Neural crest cell (in vitro differentiated cells): ENCODE data around the gene TMEM181. TPM values are rescaled to one million over a fixed set of nuclear protein-coding genes. Genes with fewer than 3 reads are reported as not detected.

Experiments used
- DNase-seq: peaks from one replicate; pipeline ENCODE4 v3.0.0; 2021; ENCODE audit warnings: low read depth, mixed read lengths, low spot score
- H3K27ac Mint-ChIP-seq: one replicate; pipeline ENCODE4 v1.8.0; 2021; ENCODE audit warnings: mild to moderate bottlenecking, mixed read lengths; ENCODE audit not compliant: unreplicated experiment
- H3K27me3 Mint-ChIP-seq: 2 replicates; pipeline ENCODE4 v1.8.0; 2021; ENCODE audit warnings: low read depth, mild to moderate bottlenecking, mixed read lengths
- H3K36me3 Mint-ChIP-seq: 2 replicates; pipeline ENCODE4 v1.8.0; 2021; ENCODE audit warnings: low read depth, mild to moderate bottlenecking, mixed read lengths
- H3K4me1 Mint-ChIP-seq: 2 replicates; pipeline ENCODE4 v1.8.0; 2021; ENCODE audit warnings: mixed read lengths
- H3K4me3 Mint-ChIP-seq: one replicate; pipeline ENCODE4 v1.8.0; 2021; ENCODE audit warnings: mild to moderate bottlenecking, mixed read lengths
- H3K9me3 Mint-ChIP-seq: 2 replicates; pipeline ENCODE4 v1.8.0; 2021; ENCODE audit warnings: mixed read lengths
- total RNA-seq: library from RNA; stranded (reverse); gene quantifications from 2 replicates; pipeline ENCODE4 v1.2.1, GENCODE V29; 2021
- TF ChIP-seq, protein P1 (sequence below): fragments of 200-600 bp; sonication (generic); conservative IDR thresholded peaks from 2 replicates; pipeline ENCODE4 v1.5.0; 2021; ENCODE audit warnings: antibody characterized with exemption, mild to moderate bottlenecking

TMEM181 gene
- total RNA-seq, 1 donor from 2014 or later: 23.9 TPM

DNA sequence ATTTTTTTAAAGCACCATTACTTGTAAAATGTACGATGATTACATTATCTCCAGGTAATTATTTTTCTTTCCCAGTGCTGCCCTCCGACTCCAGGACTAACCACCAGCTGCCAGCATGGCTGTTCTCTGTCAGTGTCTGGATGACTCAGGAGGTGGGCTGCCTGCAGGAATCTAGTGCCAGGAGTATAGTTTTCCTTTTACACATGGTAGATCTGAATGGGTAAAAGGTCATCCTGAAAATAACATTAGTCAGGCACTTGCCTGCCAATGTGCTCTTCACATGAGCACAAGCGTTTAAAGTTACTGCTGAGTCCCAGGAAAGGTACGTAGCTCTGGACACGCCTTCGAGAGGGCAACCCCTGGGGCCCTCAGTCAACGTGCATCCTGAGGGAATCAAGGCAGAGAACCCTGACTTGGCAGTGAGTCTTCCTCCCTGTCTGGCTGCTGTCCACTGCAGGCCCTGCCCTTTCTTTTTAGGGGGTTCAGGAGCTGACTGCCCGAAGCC, 82.3 kb downstream of the TMEM181 start:
- H3K4me3 Mint-ChIP-seq: peak overlapping the region; percentile 35
- H3K27me3 Mint-ChIP-seq: peaks cover 15% of the 10 kb centered on the region
- H3K27ac Mint-ChIP-seq: no peak overlapping the region
- H3K4me1 Mint-ChIP-seq: peaks cover 48% of the 10 kb centered on the region
- no peak for DNase-seq
- TF ChIP-seq, protein P1, sequence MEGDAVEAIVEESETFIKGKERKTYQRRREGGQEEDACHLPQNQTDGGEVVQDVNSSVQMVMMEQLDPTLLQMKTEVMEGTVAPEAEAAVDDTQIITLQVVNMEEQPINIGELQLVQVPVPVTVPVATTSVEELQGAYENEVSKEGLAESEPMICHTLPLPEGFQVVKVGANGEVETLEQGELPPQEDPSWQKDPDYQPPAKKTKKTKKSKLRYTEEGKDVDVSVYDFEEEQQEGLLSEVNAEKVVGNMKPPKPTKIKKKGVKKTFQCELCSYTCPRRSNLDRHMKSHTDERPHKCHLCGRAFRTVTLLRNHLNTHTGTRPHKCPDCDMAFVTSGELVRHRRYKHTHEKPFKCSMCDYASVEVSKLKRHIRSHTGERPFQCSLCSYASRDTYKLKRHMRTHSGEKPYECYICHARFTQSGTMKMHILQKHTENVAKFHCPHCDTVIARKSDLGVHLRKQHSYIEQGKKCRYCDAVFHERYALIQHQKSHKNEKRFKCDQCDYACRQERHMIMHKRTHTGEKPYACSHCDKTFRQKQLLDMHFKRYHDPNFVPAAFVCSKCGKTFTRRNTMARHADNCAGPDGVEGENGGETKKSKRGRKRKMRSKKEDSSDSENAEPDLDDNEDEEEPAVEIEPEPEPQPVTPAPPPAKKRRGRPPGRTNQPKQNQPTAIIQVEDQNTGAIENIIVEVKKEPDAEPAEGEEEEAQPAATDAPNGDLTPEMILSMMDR: no peak
- H3K36me3 Mint-ChIP-seq: peaks cover 7% of the 10 kb centered on the region
- no peaks in the 10 kb centered on the region for H3K9me3 Mint-ChIP-seq

GRCh38 chr6:158643836-158644230, 83.9 kb downstream of the TMEM181 start:
- peak overlapping the region; percentile 98 for H3K4me3 Mint-ChIP-seq
- peaks cover 42% of the 10 kb centered on the region for H3K4me1 Mint-ChIP-seq
- peaks cover 3% of the 10 kb centered on the region for H3K36me3 Mint-ChIP-seq
- H3K27ac Mint-ChIP-seq: peak overlapping the region; percentile 99
- no peaks in the 10 kb centered on the region for H3K9me3 Mint-ChIP-seq
- TF ChIP-seq, protein P1: no peak
- DNase-seq: no peak
- H3K27me3 Mint-ChIP-seq: peaks cover 25% of the 10 kb centered on the region

DNA sequence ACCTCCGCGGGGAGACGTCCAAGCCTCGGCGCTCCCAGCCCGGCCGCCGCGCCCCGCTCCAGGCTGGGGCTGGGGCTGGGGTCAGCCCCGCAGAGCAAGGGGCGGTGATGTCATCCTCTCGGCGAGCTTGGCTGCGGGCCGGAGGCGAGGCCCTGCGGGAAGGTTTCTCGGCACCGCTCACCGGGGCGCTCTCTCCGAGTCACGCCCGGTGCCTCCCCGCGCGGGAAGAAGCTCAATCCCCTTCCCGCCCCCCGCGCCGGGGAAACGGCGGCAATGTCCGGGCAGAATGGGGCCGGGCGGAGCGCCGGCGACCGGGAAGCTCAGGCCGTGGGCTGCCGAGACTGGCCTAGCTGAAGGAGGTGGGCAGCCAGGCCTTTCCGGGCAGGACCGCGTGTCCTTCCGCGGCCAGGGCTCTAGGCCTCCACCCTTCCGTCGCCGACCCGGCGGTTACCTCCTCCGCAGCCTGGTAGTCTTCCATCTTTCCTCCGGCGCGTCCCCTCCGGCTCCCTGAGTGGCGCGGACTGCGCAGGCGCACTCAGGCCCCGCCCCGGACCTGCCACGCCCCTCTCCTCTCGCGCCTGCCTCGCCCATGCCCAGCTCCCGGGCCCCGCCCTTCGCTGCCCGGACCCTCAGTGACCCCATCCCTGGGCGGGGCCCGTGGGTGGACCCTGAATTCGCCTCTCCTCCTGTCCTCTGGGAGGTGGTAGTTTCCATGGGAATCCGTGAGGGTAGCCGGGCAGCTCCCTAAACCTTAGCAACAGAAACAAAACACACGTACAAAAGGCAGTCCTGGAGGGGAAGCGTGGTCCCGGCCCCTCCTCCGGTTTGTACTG, 84.6 kb downstream of the TMEM181 start, which contains the start of gene DYNLT1:
DYNLT1 (minus strand) TSS at position 513 of the 833 bp plus-strand sequence; CDS start at position 478, 35 bp downstream.
- Mint-ChIP-seq H3K4me1 (peaks cover 42% of the 10 kb centered on the region), H3K27me3 (peaks cover 26% of the 10 kb centered on the region), H3K36me3 (peaks cover 3% of the 10 kb centered on the region), H3K4me3 (peak within 1 kb of the TSS; percentile 98), H3K27ac (peak within 1 kb of the TSS; percentile 99), H3K9me3 (no peaks in the 10 kb centered on the region)
- DNase-seq: peak; percentile 91
- TF ChIP-seq, protein P1: no peak

DNA sequence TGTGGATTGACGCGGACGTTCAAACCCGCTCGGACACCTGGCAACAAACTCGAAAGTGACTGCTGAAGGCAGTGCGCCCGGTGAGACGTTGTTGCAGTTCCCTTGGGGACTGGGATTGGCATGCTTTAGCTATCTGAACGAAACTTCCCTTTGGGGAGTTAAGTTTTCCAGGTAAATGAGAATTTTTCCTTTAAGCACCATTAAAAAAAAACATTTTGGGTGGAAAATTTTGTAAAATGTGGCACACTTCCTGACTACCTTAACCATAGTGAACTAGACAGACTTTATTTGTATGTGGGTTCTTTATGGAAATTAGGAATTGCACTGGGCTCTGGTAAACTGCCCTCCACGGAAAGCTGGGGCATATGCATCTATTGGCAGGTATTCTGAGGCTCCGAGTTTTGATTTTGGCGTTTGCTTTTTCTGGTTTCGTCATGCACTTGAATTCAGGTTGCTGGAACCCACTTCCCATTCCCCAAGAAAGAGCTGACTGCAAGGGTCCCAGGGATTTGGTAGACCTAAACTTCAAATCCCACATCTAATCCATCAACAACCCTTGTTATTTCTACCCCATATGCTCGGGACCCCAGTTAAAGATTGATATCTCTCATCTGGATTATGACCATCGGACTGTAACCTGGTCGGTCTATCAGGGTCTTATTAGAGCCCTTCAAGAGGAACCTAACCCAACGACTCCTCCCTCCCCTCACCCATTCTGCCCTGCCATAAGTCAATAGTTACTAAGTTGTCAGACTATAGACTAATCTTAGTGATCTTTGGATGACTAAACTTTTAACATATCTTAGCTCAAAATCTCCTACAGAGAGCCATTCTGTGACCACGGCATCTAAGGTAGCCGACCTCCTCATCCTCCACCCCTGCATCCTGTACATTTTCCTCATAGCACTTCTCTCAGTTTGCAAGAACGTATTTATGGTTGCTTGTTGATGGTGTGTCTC, 85.5 kb downstream of the TMEM181 start:
- DNase-seq: no peak
- Mint-ChIP-seq H3K36me3 (peaks cover 2% of the 10 kb centered on the region), H3K4me3 (peak overlapping the region; percentile 92), H3K9me3 (no peaks in the 10 kb centered on the region), H3K27ac (peak overlapping the region; percentile 32), H3K4me1 (peaks cover 41% of the 10 kb centered on the region), H3K27me3 (peaks cover 30% of the 10 kb centered on the region)
- TF ChIP-seq, protein P1: no peak
